GM06990 (cell line): ENCODE measurements around the gene UBE2Q1.

Experiments
- DNase-seq: peaks from one replicate; pipeline ENCODE4 v3.0.0-alpha.2; 2011; ENCODE audit not compliant: insufficient read length; ENCODE audit errors: extremely low read depth
- H3K27me3 ChIP-seq: replicated peaks from 2 replicates; pipeline ENCODE4 v1.6.0; 2011; ENCODE audit warnings: low read length; ENCODE audit not compliant: control insufficient read depth, insufficient read depth
- H3K36me3 ChIP-seq: 2 replicates; pipeline ENCODE4 v1.5.1; 2011; ENCODE audit warnings: low read length; ENCODE audit not compliant: control insufficient read depth, insufficient read depth
- H3K4me3 ChIP-seq: replicated peaks from 2 replicates; pipeline ENCODE4 v1.5.1; 2011; ENCODE audit warnings: low read depth, mild to moderate bottlenecking, control low read depth, low read length
- CTCF ChIP-seq: IDR thresholded peaks from 2 replicates; pipeline ENCODE4 v1.5.1; 2011; ENCODE audit warnings: low read length, control low read depth, mild to moderate bottlenecking, inconsistent platforms; ENCODE audit not compliant: insufficient read depth, poor library complexity, severe bottlenecking

The UBE2Q1 gene

GRCh38 chr1:154552036-154552435 lies 6.4 kb downstream of the UBE2Q1 start:
- no peak for DNase-seq
- TF ChIP-seq CTCF = no peak
- Histone ChIP-seq H3K27me3 (no peaks in the 10 kb centered on the region), H3K36me3 (peaks cover 56% of the 10 kb centered on the region), H3K4me3 (no peak overlapping the region)

- Histone ChIP-seq H3K27me3 (no peaks in the 10 kb centered on the region), H3K4me3 (no peak overlapping the region), H3K36me3 (peaks cover 56% of the 10 kb centered on the region)
- DNase-seq = no peak
- TF ChIP-seq CTCF = no peak
These were observed 7.0 kb downstream of the UBE2Q1 start for GRCh38 chr1:154551474-154551873.

- Histone ChIP-seq H3K36me3 (peaks cover 54% of the 10 kb centered on the region), H3K27me3 (no peaks in the 10 kb centered on the region), H3K4me3 (no peak overlapping the region)
- DNase-seq = no peak
- TF ChIP-seq CTCF = no peak
These were observed 7.8 kb downstream of the UBE2Q1 start for GRCh38 chr1:154550657-154551056.

GRCh38 chr1:154550070-154550469 lies 8.4 kb downstream of the UBE2Q1 start:
- no peak for TF ChIP-seq CTCF
- Histone ChIP-seq H3K4me3 (no peak overlapping the region), H3K36me3 (peaks cover 48% of the 10 kb centered on the region), H3K27me3 (no peaks in the 10 kb centered on the region)
- DNase-seq = no peak

GRCh38 chr1:154549202-154549770 lies 9.2 kb downstream of the UBE2Q1 start:
- H3K36me3 ChIP-seq = peaks cover 44% of the 10 kb centered on the region

More at GRCh38 chr1:154549202-154549770, 9.2 kb downstream of the UBE2Q1 start:
- Histone ChIP-seq H3K27me3 (no peaks in the 10 kb centered on the region), H3K4me3 (no peak overlapping the region)
- no peak for TF ChIP-seq CTCF
- no peak for DNase-seq
